ENCODE results near the gene PCNX3.

Gene PCNX3

DNA sequence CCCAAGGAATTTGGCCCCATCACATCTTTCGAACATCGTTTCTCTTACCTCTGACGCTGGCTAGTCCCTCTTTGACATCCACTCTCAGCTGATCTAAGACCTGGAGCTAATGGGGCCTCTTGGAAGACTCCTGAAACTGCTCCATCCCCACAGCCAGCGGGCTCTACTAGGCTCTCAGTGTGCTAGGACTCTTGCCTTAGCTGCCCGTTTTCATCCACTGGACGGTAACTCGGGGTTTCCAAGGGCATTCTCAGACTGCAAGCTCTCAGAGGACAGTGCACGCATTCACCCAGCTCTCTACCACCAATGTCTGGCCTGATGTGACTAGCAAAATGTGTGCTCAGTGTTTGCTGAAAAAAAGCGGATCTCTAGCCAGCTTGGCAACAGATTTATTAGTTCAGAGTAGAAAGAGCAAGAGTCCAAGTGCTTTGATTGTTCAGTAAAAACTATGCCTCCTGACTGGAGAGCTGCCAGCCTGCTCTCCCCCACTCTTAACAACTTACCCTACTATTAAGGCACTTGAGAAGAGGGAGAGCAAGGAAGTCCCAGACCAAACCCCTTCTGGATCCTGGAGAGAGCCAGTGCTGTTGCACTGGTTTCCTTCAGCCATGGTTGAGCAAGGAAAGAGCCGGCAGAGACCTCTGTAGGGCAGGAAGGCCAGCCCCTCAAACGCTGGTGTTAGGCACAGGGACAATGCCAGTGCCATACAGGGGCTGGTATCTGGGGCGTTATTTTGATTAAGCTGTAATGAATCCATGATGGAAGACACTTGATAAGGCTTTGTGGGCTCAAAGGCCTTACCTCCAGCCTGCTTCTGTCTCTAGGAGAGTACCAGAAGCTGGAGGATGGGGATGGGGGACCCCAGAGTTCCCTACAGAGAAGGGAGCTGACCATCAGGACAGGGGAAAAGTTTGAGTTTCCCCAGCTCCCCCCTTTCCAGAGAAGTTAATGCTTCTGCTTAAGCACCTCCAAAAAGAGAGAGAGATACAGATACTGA, 38.0 kb downstream of the PCNX3 start:
- no peak for TF ChIP-seq ZFX (IDR thresholded peaks at IDR 0.05; ENCODE audit: borderline replicate concordance)
- TF ChIP-seq, protein P1, sequence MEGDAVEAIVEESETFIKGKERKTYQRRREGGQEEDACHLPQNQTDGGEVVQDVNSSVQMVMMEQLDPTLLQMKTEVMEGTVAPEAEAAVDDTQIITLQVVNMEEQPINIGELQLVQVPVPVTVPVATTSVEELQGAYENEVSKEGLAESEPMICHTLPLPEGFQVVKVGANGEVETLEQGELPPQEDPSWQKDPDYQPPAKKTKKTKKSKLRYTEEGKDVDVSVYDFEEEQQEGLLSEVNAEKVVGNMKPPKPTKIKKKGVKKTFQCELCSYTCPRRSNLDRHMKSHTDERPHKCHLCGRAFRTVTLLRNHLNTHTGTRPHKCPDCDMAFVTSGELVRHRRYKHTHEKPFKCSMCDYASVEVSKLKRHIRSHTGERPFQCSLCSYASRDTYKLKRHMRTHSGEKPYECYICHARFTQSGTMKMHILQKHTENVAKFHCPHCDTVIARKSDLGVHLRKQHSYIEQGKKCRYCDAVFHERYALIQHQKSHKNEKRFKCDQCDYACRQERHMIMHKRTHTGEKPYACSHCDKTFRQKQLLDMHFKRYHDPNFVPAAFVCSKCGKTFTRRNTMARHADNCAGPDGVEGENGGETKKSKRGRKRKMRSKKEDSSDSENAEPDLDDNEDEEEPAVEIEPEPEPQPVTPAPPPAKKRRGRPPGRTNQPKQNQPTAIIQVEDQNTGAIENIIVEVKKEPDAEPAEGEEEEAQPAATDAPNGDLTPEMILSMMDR (IDR thresholded peaks at IDR 0.05): no peak
- peak overlapping the region; percentile 95 for H3K27ac ChIP-seq

DNA sequence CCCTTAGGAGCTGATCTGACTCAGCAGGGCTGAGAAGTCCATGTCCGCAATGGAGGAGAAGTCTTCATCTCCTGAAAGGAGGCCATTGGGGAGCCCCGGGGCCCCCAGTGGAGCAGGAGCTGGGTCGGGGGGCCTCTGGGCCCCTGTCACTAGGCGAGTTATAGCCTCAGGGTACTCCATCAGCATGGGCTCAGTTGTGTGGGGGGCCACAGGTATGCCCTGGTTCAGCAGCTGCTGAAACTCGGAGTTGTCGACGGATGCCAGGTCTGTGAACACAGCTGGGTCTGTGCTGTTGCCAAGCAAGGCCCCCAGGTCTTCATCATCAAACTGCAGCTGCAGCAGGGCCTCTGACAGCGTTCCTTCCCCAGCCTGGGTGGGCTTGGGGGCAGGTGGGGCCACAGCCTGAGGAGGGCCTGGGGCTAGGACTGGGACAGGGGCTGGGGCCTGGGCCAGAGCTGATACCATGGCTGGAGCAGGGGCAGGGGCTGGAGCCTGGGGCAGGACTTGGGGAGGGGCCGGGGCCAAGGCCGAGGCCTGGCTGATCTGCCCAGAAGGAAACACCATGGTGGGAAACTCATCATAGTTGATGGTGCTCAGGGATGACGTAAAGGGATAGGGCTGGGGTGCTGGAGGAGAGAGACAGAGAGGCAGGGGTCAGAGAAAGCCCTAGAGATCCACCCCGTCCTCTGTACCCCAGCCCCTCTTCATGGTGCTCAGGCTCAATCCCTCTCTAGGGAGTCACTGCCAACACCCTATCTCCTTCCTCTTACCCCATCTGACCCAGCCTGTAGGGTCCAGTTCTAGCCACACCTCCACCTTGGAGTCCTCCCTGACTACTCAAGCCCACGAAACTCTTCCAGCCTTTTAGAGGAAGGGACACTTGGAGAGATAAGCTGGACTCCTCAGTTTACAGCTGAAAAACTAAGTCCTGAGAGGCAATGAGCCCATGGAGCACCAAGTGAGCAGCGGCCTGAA, 39.1 kb downstream of the PCNX3 start:
- H3K27ac ChIP-seq: peak overlapping the region; percentile 95
- TF ChIP-seq, protein P1 (IDR thresholded peaks at IDR 0.05): no peak
- no peak for TF ChIP-seq ZFX (IDR thresholded peaks at IDR 0.05; ENCODE audit: borderline replicate concordance)

DNA sequence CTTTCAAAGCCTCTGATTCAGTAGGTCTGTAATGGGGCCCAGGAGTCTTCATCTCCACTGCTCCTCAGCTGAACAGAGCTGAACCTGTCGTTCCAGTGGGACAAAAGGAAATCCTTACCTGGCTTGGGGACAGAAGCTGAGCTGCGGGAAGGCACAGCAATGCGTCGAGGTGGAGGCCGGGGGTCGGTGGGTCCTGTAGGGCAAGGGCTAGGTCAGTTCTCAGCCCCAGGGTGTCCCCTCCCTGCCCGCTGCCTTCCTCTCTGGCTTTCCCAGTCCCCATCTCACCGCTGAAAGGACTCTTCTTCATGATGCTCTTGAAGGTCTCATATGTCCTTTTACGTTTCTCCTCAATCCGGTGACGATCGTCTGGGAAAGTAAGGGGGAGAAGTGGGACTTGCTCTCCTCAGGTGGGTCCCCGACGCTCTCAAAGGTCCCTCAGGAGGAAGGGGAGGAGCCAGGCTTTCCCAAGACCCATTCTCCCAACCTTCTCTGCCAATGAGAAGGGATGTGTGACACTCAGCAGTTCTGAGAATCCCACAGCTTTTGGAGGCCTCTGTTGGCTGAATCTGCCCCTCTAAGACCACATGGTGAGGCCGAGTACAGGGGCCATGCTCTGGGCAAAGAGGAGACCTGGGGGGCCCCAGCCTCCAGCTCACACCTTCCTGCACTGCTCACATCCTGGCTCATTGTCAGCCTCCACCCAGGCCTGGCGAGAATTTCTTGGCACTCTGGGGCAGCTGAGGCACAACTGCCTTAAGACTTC, 40.2 kb downstream of the PCNX3 start:
- no peak overlapping the region for H3K27ac ChIP-seq
- no peak for TF ChIP-seq ZFX (IDR thresholded peaks at IDR 0.05; ENCODE audit: borderline replicate concordance)
- TF ChIP-seq, protein P1 (IDR thresholded peaks at IDR 0.05): no peak

DNA sequence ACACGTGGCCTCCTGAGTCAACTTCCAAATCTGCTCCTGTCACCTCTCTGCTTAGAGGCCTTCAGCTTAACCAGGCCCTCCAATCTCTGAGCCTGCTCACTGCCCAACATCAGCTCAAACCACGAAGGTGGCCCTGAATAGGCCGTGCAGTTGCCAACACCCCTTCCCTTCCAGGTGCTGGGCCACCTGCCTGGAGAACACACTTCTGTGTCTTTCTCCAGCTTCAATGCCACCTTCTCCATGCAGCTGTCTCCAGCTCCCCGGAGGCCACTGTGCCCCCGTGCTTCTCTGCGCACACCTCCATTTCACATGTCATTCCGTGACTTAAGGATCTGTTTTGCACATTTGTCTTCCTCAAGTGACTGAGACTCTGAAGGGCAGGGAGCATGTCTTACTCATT, 41.9 kb downstream of the PCNX3 start:
- H3K27ac ChIP-seq: no peak overlapping the region
- no peak for TF ChIP-seq ZFX (IDR thresholded peaks at IDR 0.05; ENCODE audit: borderline replicate concordance)
- TF ChIP-seq, protein P1 (IDR thresholded peaks at IDR 0.05): no peak

DNA sequence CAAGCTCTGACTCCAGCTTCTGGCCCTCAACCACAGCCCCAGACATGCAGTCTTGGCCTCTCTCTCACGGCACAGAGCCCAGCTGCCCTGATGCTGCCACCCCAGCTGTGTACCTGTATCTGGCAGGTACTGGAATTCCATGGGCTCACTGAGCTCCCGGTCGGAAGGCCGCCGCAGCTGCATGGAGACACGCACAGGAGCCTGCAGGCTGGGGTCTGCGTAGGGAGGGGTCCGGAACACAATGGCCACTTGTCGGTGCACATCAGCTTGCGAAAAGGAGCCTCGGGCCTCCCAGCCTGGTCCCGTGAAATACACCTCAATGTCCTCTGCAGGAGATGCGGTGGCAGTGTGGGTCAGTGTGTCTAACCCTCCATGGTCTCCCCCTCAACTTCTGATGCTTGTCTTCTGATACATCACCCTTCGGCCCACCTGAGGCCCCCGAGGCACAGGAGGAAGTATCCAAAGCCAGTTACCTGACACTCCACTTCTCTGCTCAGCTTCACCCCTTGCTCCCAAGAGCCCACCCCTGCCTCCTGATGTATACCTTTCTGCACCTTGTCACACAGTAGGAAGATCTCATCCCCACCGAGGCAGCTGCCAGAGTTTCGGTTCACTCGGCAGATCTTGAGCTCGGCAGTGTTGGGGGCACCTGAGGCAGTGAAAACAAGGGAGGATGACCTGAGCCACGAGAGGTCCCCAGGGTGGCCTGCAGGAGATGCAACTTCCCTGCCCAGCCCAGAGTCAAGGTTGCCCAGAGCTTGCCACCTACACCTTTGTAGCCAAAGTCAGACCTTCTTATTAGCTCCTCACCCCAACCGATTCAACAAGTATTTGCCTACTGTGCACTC, 42.8 kb downstream of the PCNX3 start:
- H3K27ac ChIP-seq: no peak overlapping the region

More for the DNA sequence above, 42.8 kb downstream of the PCNX3 start:
- TF ChIP-seq ZFX (IDR thresholded peaks at IDR 0.05; ENCODE audit: borderline replicate concordance): no peak
- TF ChIP-seq, protein P1 (IDR thresholded peaks at IDR 0.05): no peak

Data from 22Rv1 (cell line).